Measurements from ENCODE around the gene CTXN3. TPM values are rescaled to one million over a fixed set of nuclear protein-coding genes. Genes with fewer than 3 reads are reported as not detected.

The CTXN3 gene
- total RNA-seq, 4 donors from 2014 or later = 0.13 TPM; not detected in 3

GRCh38 chr5:127650022-127650421 is 1.1 kb downstream of the CTXN3 start:
- no peak for DNase-seq
- intact Hi-C loops (cut with DNase I) = no loop called here
- TF ChIP-seq CTCF (IDR thresholded peaks at IDR 0.05) (no peak), POLR2A (IDR thresholded peaks at IDR 0.05) (no peak)
- H3K4me1 ChIP-seq = peaks cover 0 to 60% (median 31%) of the 10 kb centered on the region in 3 donors
- H3K27ac ChIP-seq = no peak overlapping the region
- no peaks in the 10 kb centered on the region for H3K27me3 ChIP-seq
- no peaks in the 10 kb centered on the region for H3K9me3 ChIP-seq
- no peak overlapping the region for H3K4me3 ChIP-seq
- H3K36me3 ChIP-seq = no peaks in the 10 kb centered on the region
- 6 to 8% methylated on average over 1 to 2 of the region's 2 CpGs for WGBS, 2 donors

GRCh38 chr5:127650649-127651048 is 1.8 kb downstream of the CTXN3 start:
- Histone ChIP-seq H3K36me3 (no peaks in the 10 kb centered on the region), H3K4me1 (peaks cover 0 to 54% (median 30%) of the 10 kb centered on the region in 3 donors), H3K4me3 (no peak overlapping the region), H3K27ac (no peak overlapping the region), H3K27me3 (no peaks in the 10 kb centered on the region), H3K9me3 (no peaks in the 10 kb centered on the region)
- TF ChIP-seq POLR2A (IDR thresholded peaks at IDR 0.05) (no peak), CTCF (IDR thresholded peaks at IDR 0.05) (no peak)
- intact Hi-C loops (cut with DNase I) = no loop called here
- DNase-seq = no peak
- WGBS, 2 donors = 21 to 29% methylated on average over 1 of the region's 1 CpG

- H3K36me3 ChIP-seq = no peaks in the 10 kb centered on the region
- H3K4me1 ChIP-seq = peaks cover 0 to 30% (median 12%) of the 10 kb centered on the region in 3 donors
- no peak overlapping the region for H3K4me3 ChIP-seq
- intact Hi-C loops (cut with DNase I) = no loop called here
- no peaks in the 10 kb centered on the region for H3K9me3 ChIP-seq
- H3K27ac ChIP-seq = no peak overlapping the region
- TF ChIP-seq POLR2A (IDR thresholded peaks at IDR 0.05) (no peak), CTCF (IDR thresholded peaks at IDR 0.05) (no peak)
- no peak for DNase-seq
- no peaks in the 10 kb centered on the region for H3K27me3 ChIP-seq
- 70 to 85% methylated on average over 7 of the region's 7 CpGs for whole genome bisulfite sequencing, 2 donors
Observed at GRCh38 chr5:127652952-127653611, 4.2 kb downstream of the CTXN3 start.

GRCh38 chr5:127656825-127657224 is 7.9 kb downstream of the CTXN3 start:
- Histone ChIP-seq H3K27ac (no peak overlapping the region), H3K9me3 (no peaks in the 10 kb centered on the region), H3K4me3 (no peak overlapping the region), H3K4me1 (no peaks in the 10 kb centered on the region), H3K36me3 (no peaks in the 10 kb centered on the region), H3K27me3 (no peaks in the 10 kb centered on the region)
- no peak for TF ChIP-seq CTCF (IDR thresholded peaks at IDR 0.05)
- TF ChIP-seq POLR2A (IDR thresholded peaks at IDR 0.05) = no peak
- no peak for DNase-seq
- intact Hi-C loops (cut with DNase I) = no loop called here
- 85 to 89% methylated on average over 4 to 5 of the region's 6 CpGs for WGBS, 2 donors

- no peaks in the 10 kb centered on the region for H3K9me3 ChIP-seq
- WGBS, 2 donors = 56 to 58% methylated on average over 3 of the region's 3 CpGs
- H3K27me3 ChIP-seq = no peaks in the 10 kb centered on the region
- peaks cover 0 to 9% (median 0%) of the 10 kb centered on the region in 3 donors for H3K4me1 ChIP-seq
- H3K36me3 ChIP-seq = no peaks in the 10 kb centered on the region
- TF ChIP-seq CTCF (IDR thresholded peaks at IDR 0.05) (no peak), POLR2A (IDR thresholded peaks at IDR 0.05) (no peak)
- no peak for DNase-seq
- H3K4me3 ChIP-seq = no peak overlapping the region
- intact Hi-C loops (cut with DNase I) = no loop called here
- no peak overlapping the region for H3K27ac ChIP-seq
Observed at GRCh38 chr5:127660047-127660733, 11.3 kb downstream of the CTXN3 start.
